Left ventricle myocardium inferior (tissue), 1 donor: ENCODE results near the gene THRAP3. TPM values are rescaled to one million over a fixed set of nuclear protein-coding genes. Genes with fewer than 3 reads are reported as not detected.

Experiments used
- DNase-seq: peaks from one replicate; pipeline ENCODE4 v3.0.0-alpha.2; 2020
- H3K27ac ChIP-seq: fragments of 200-600 bp; replicated peaks from 2 replicates; pipeline ENCODE4 v1.8.0; 2021
- H3K27me3 ChIP-seq: fragments of 200-600 bp; 2 replicates; pipeline ENCODE4 v1.8.0; 2021; ENCODE audit warnings: low read depth
- H3K36me3 ChIP-seq: fragments of 200-600 bp; 2 replicates; pipeline ENCODE4 v1.8.0; 2021
- H3K4me1 ChIP-seq: fragments of 200-600 bp; 2 replicates; pipeline ENCODE4 v1.8.0; 2021
- H3K4me3 ChIP-seq: fragments of 200-600 bp; 2 replicates; pipeline ENCODE4 v1.8.0; 2021; ENCODE audit warnings: mild to moderate bottlenecking, moderate library complexity
- H3K9me3 ChIP-seq: fragments of 200-600 bp; replicated peaks from 2 replicates; pipeline ENCODE4 v1.8.0; 2021
- CTCF ChIP-seq: fragments of 200-600 bp; IDR thresholded peaks from 2 replicates; pipeline ENCODE4 v1.8.0; 2021; ENCODE audit warnings: antibody characterized with exemption, mild to moderate bottlenecking, borderline replicate concordance
- intact Hi-C: fragments of 100-400 bp; cut with micrococcal nuclease; formaldehyde crosslinking; loops from one replicate; pipeline ENCODE4 v1.11.0; 2022
- total RNA-seq: library from RNA; stranded (reverse); fragmentation: NEBNext Ultra II Directional; extraction: Animal tissue kit (Norgen Biotek cat#: 25700); gene quantifications from one replicate; pipeline ENCODE4 v1.2.1, GENCODE V29; 2021
- donor health status: DM: no; HTN: yes; CAD: no; lungs with severe emphysema.

Gene THRAP3
- total RNA-seq, 1 donor from 2014 or later, result 59.0 TPM

DNA sequence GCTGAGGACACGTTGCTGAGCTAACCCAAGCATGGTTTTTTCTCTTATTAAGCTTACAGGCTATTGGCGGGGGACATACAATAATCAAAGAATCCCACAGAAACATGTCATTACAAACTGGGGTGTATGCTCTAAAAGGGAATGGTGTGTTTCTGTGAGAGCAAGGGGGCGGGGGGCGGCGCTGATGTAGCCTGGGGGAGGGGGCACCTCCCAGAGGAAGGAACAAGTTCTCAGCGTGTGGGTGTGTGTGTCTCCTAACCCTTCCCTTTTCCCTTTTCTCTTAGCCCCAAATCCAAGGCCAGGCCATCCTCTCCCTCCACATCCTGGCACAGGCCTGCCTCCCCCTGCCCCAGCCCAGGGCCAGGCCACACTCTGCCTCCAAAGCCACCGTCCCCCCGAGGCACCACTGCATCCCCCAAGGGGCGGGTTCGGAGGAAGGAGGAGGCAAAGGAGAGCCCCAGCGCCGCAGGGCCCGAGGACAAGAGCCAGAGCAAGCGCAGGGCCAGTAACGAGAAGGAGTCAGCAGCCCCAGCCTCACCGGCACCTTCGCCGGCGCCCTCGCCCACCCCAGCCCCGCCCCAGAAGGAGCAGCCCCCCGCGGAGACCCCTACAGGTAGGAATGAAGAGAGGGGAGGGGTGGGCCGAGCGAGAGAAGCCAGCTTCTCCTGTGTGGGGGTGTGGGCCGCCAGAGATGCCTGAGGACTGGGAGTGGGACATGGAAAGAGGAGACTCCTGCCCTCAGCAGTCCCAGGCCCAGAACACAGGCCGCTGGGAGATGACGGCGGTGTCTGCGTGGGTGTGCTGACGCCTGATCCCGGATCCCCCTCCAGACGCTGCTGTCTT lies 46.4 kb upstream of the THRAP3 start:
- Histone ChIP-seq H3K36me3 (peaks cover 91% of the 10 kb centered on the region), H3K9me3 (no peaks in the 10 kb centered on the region), H3K27ac (peak overlapping the region; percentile 100), H3K27me3 (no peaks in the 10 kb centered on the region), H3K4me3 (peak overlapping the region; percentile 34), H3K4me1 (peaks cover 70% of the 10 kb centered on the region)
- intact Hi-C loops, result no loop called here
- DNase-seq, result no peak
- no peak for TF ChIP-seq CTCF

DNA sequence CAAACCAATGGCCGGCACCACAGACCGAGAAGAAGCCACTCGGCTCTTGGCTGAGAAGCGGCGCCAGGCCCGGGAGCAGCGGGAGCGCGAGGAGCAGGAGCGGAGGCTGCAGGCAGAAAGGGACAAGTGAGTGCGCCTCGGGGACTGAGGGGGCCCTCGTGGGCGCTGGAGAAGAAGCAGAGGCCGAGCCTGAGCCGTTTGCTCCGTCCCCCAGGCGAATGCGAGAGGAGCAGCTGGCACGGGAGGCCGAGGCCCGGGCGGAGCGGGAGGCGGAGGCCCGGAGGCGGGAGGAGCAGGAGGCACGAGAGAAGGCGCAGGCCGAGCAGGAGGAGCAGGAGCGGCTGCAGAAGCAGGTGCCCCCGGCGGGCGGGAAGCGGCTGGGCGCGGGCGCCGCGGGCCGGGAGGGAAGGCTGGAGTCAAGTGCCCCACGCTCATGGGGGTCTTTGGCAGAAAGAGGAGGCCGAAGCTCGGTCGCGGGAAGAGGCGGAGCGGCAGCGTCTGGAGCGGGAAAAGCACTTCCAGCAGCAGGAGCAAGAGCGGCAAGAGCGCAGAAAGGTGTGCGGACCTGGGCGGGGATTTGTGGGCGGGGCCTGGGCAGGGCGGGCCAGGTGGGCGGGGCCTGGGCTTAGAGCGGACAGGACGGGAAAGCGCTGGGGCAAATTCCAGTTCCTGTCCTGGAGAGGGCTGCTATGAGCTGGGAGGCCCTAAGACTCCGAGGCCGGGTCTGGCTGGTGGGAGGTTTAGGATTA lies 45.6 kb upstream of the THRAP3 start:
- Histone ChIP-seq H3K36me3 (peaks cover 83% of the 10 kb centered on the region), H3K4me3 (peak overlapping the region; percentile 34), H3K27ac (peak overlapping the region; percentile 100), H3K4me1 (peaks cover 61% of the 10 kb centered on the region), H3K9me3 (no peaks in the 10 kb centered on the region), H3K27me3 (no peaks in the 10 kb centered on the region)
- no peak for TF ChIP-seq CTCF
- intact Hi-C loops, result no loop called here
- peak; percentile 59 for DNase-seq

GRCh38 chr1:36179220-36179600 lies 45.0 kb upstream of the THRAP3 start:
- H3K9me3 ChIP-seq, result no peaks in the 10 kb centered on the region
- TF ChIP-seq CTCF, result no peak
- peaks cover 56% of the 10 kb centered on the region for H3K4me1 ChIP-seq
- H3K27me3 ChIP-seq, result no peaks in the 10 kb centered on the region
- H3K36me3 ChIP-seq, result peaks cover 77% of the 10 kb centered on the region
- intact Hi-C loops, result no loop called here
- H3K27ac ChIP-seq, result peak overlapping the region; percentile 100
- peak overlapping the region; percentile 34 for H3K4me3 ChIP-seq
- DNase-seq, result no peak

DNA sequence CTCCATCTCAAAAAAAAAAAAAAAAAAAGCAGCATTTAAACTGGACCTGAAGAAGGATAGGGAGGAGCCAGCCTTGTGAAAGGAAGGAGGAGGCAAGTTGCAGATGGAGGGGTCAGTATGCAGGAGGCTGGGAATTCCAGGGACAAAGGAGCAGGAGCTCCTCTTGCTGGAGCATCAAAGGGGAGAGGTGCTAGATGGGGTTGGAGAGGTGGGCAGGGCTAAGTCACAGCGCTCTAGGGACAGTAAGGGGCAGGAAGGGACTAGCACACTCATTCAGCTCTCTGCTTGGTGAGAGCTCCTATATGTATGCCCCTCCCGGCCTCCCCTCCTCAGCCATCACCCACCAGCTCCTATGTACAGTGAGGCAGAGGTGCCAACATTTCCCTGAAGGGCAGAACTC lies 41.5 kb upstream of the THRAP3 start:
- peaks cover 24% of the 10 kb centered on the region for H3K4me1 ChIP-seq
- peaks cover 42% of the 10 kb centered on the region for H3K36me3 ChIP-seq
- DNase-seq, result no peak
- peak overlapping the region; percentile 11 for H3K27ac ChIP-seq
- no peaks in the 10 kb centered on the region for H3K9me3 ChIP-seq
- intact Hi-C loops, result no loop called here
- H3K27me3 ChIP-seq, result no peaks in the 10 kb centered on the region
- no peak for TF ChIP-seq CTCF
- no peak overlapping the region for H3K4me3 ChIP-seq

DNA sequence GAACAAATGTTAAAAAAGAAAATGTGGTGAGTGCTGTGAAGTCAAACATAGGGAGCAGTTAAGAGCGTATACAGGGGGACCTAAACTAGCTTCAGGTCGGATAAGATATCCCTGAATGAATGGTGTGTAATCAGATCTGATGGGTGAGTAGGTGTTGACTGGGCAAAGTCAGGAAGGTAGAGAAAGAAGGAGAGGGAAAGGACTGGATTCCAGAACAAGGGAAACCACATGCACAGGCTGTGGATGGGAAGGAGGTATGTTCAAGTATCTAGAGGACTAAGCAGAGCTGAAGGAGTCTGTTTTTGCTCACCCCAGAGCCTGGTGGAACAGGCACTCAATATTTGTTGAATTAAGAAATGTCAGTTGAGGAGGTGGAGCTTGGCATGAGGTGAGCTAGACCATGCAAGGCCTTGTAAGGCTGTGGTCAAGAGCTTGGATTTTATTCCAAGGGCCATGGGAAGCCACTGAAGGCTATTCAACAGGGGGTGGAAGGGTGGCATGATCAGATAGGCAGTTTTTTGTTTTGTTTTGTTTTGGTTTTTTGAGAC lies 40.9 kb upstream of the THRAP3 start:
- Histone ChIP-seq H3K27ac (peak overlapping the region; percentile 11), H3K9me3 (no peaks in the 10 kb centered on the region), H3K27me3 (no peaks in the 10 kb centered on the region), H3K4me3 (no peak overlapping the region), H3K4me1 (peaks cover 24% of the 10 kb centered on the region), H3K36me3 (peaks cover 36% of the 10 kb centered on the region)
- TF ChIP-seq CTCF, result no peak
- intact Hi-C loops, result no loop called here
- DNase-seq, result no peak
